K562 (cell line): Measurements from ENCODE around the gene NPR3. TPM values are rescaled to one million over a fixed set of nuclear protein-coding genes. Genes with fewer than 3 reads are reported as not detected.

Experiments used
- ATAC-seq: fragments of 200-7000 bp; cut with Tn5 transposase; 3 replicates; pipeline ENCODE4 v1.9.1; 2020; ENCODE audit warnings: moderate library complexity
- BruUV-seq: library from RNA; stranded (reverse); fragments of 400-500 nt; replicated peaks from 2 replicates; lab custom pipeline; 2021; lab: Mats Ljungman, UMichigan
- CTCF ChIA-PET: fragments of 300-600 bp; formaldehyde crosslinking; extraction: SDS; loops from one replicate; lab custom pipeline; 2021; ENCODE audit warnings: low intra/inter-chr PET ratio; lab: Yijun Ruan, JAX
- POLR2A ChIA-PET: fragments of 300-600, 350-650 bp; sonication (Branson Sonifier 250); formaldehyde crosslinking; extraction: SDS; loops from one replicate; lab custom pipeline; 2021; ENCODE audit warnings: antibody characterized with exemption, inconsistent platforms; lab: Yijun Ruan, JAX
- DNase-seq, 4 experiments: peaks; one replicate each; pipeline versions ENCODE4 v3.0.0 to v3.0.0-alpha.2; 2011 to 2018; ENCODE audit warnings: low spot score in 3 of 4, mixed read lengths in 3 of 4; ENCODE audit errors: extremely low read depth in 1 of 4
- FAIRE-seq: peaks from 2 replicates; lab custom pipeline; 2011; peaks lifted over from hg19 to GRCh38; lab: Jason Lieb, UNC
- H2AFZ ChIP-seq: 2 replicates; pipeline ENCODE4 v1.6.0; 2011; ENCODE audit warnings: low read depth, low read length, control low read depth, inconsistent platforms
- H3K27ac ChIP-seq: fragments of 200-600 bp; 3 replicates; pipeline ENCODE4 v1.8.0; 2011; ENCODE audit warnings: low read depth, mild to moderate bottlenecking, control low read depth, inconsistent platforms, low read length, moderate library complexity, mixed read lengths; ENCODE audit errors: extremely low read depth
- H3K27me3 ChIP-seq, 2 experiments: fragments of 300-600 bp in 1 of 2; 2 replicates in 1 of 2; 3 replicates in 1 of 2; pipeline versions ENCODE4 v1.6.0 to v1.8.0; 2011; ENCODE audit warnings: inconsistent platforms in 2 of 2, low read length in 2 of 2, mild to moderate bottlenecking in 1 of 2, mixed read lengths in 1 of 2, moderate library complexity in 1 of 2; ENCODE audit not compliant: control insufficient read depth in 2 of 2, insufficient read depth in 2 of 2
- H3K36me3 ChIP-seq: fragments of 300-600 bp; 3 replicates; pipeline ENCODE4 v1.8.0; 2011; ENCODE audit warnings: mild to moderate bottlenecking, low read length, inconsistent platforms; ENCODE audit not compliant: control insufficient read depth, insufficient read depth
- H3K4me1 ChIP-seq, 2 experiments: fragments of 200-600 bp in 1 of 2; replicated peaks in 1 of 2; 2 replicates in 1 of 2; 3 replicates in 1 of 2; pipeline versions ENCODE4 v1.5.1 to v1.8.0; 2011; ENCODE audit warnings: inconsistent platforms in 2 of 2, low read length in 2 of 2, mild to moderate bottlenecking in 1 of 2, mixed read lengths in 1 of 2, moderate library complexity in 1 of 2; ENCODE audit not compliant: control insufficient read depth in 2 of 2, insufficient read depth in 2 of 2
- H3K4me2 ChIP-seq: 2 replicates; pipeline ENCODE4 v1.6.1; 2011; ENCODE audit warnings: low read length, control low read depth, inconsistent platforms, mixed read lengths; ENCODE audit not compliant: insufficient read depth
- H3K4me3 ChIP-seq: fragments of 200-600 bp; sonication (generic), shearing (Covaris generic); 2 replicates; pipeline ENCODE4 v1.5.1; 2016; ENCODE audit warnings: control low read depth, inconsistent platforms
- H3K79me2 ChIP-seq: fragments of 200-600 bp; 3 replicates; pipeline ENCODE4 v1.8.0; 2011; ENCODE audit warnings: low read length, inconsistent platforms; ENCODE audit not compliant: control insufficient read depth, insufficient read depth
- H3K9ac ChIP-seq, 2 experiments: 2 replicates each; pipeline versions ENCODE4 v1.6.0 to v1.6.1; 2011; ENCODE audit warnings: low read depth in 2 of 2, low read length in 2 of 2, control low read depth in 1 of 2, inconsistent platforms in 1 of 2, mild to moderate bottlenecking in 1 of 2, mixed read lengths in 1 of 2; ENCODE audit not compliant: insufficient read depth in 1 of 2
- H3K9me1 ChIP-seq: one replicate; pipeline ENCODE4 v1.6.0; 2011; ENCODE audit warnings: inconsistent platforms, mild to moderate bottlenecking, low read length, moderate library complexity; ENCODE audit not compliant: control insufficient read depth, insufficient read depth
- H3K9me3 ChIP-seq: replicated peaks from 2 replicates; pipeline ENCODE4 v1.5.1; 2011; ENCODE audit warnings: low read depth, low read length, inconsistent platforms; ENCODE audit not compliant: control insufficient read depth, insufficient read depth
- H4K20me1 ChIP-seq: replicated peaks from 2 replicates; pipeline ENCODE4 v1.6.1; 2011; ENCODE audit warnings: low read length, inconsistent platforms, mixed read lengths; ENCODE audit not compliant: control insufficient read depth, insufficient read depth
- DIDO1 ChIP-seq: fragments of 450-650 bp; IDR thresholded peaks from 2 replicates; pipeline ENCODE4 v1.6.1; 2016; ENCODE audit warnings: low read depth, missing biosample characterization, missing genetic modification characterization
- IRF2 ChIP-seq: sonication (generic); formaldehyde crosslinking; IDR thresholded peaks from 2 replicates; pipeline ENCODE4 v1.8.1; 2022; ENCODE audit warnings: mild to moderate bottlenecking, missing genetic modification reagents
- MCM5 ChIP-seq: fragments of 450-650 bp; IDR thresholded peaks from 2 replicates; pipeline ENCODE4 v1.6.1; 2016; ENCODE audit warnings: low read depth
- NFYB ChIP-seq: IDR thresholded peaks from 2 replicates; pipeline ENCODE4 v1.6.1; 2011; ENCODE audit warnings: mild to moderate bottlenecking, moderate library complexity; ENCODE audit not compliant: insufficient read length; ENCODE audit errors: extremely low read depth
- PHF20 ChIP-seq: fragments of 450-650 bp; IDR thresholded peaks from 2 replicates; pipeline ENCODE4 v1.6.1; 2018; ENCODE audit not compliant: partially characterized antibody
- PTBP1 ChIP-seq: fragments of 200-400 bp; formaldehyde crosslinking; IDR thresholded peaks from 2 replicates; pipeline ENCODE4 v1.6.1; 2017; ENCODE audit warnings: low read depth, low read length
- U2AF2 ChIP-seq: fragments of 200-400 bp; formaldehyde crosslinking; optimal IDR thresholded peaks from 2 replicates; pipeline ENCODE3; 2017; ENCODE audit warnings: low read depth, mild to moderate bottlenecking, low read length
- ZC3H8 ChIP-seq: fragments of 450-650 bp; IDR thresholded peaks from 2 replicates; pipeline ENCODE4 v1.6.1; 2017
- ZNF280B ChIP-seq: fragments of 250-450 bp; sonication (Bioruptor Pico); IDR thresholded peaks from 2 replicates; pipeline ENCODE4 v1.5.1; 2021; ENCODE audit warnings: mild to moderate bottlenecking
- ZNF561 ChIP-seq: fragments of 450-650 bp; formaldehyde crosslinking; conservative IDR thresholded peaks from 2 replicates; pipeline ENCODE4 v1.4.0; 2020; ENCODE audit warnings: mild to moderate bottlenecking, moderate library complexity
- WGBS: fragments of 100-300 bp; shearing (Covaris generic); methylation state at CpG from one replicate; pipeline ENCODE4 v1.1.6; 2016; ENCODE audit warnings: low coverage, mixed read lengths; ENCODE audit not compliant: insufficient coverage; ENCODE audit errors: missing lambda C conversion rate; 5-methylcytosine and 5-hydroxymethylcytosine counted together
- in situ Hi-C: fragments of 300-500 bp; cut with MboI; formaldehyde crosslinking; loops from 4 replicates; pipeline ENCODE4 v1.15.0; 2018; ENCODE audit warnings: inconsistent platforms, mixed read lengths
- intact Hi-C: fragments of 100-400 bp; cut with micrococcal nuclease; formaldehyde crosslinking; loops from 2 replicates; pipeline ENCODE4 v1.14.2; 2022
- polyA plus RNA-seq, 8 experiments: library from polyadenylated mRNA; depleted of rRNA in 4 of 8; stranded (reverse) in 5 of 8; unstranded in 3 of 8; fragments of >200 nt; fragmentation: Nextera tagmentation in 2 of 8; fragmentation: Illumina TruSeq in 1 of 8; extraction: Ambion mirVana in 2 of 8; extraction: Trizol in 1 of 8; gene quantifications; 2 replicates each; pipeline versions ENCODE4 v1.2.1 to v1.2.3, GENCODE V29; 2011 to 2014; ENCODE audit warnings: inconsistent platforms in 1 of 8, missing spikeins in 1 of 8
- total RNA-seq, 7 experiments: library from RNA; depleted of rRNA in 6 of 7; stranded (reverse); fragments of >200 nt in 6 of 7; fragmentation: Illumina TruSeq in 2 of 7; extraction: Trizol in 2 of 7; gene quantifications; 2 replicates each; pipeline versions ENCODE4 v1.2.1 to v1.2.3, GENCODE V29; 2011 to 2021; ENCODE audit warnings: low replicate concordance in 1 of 7
- TF ChIP-seq, protein P1 (sequence below): fragments of 450-650 bp; conservative IDR thresholded peaks from 2 replicates; pipeline ENCODE4 v1.6.1; 2016; ENCODE audit warnings: missing genetic modification characterization, low read depth, mild to moderate bottlenecking, missing compliant biosample characterization, moderate library complexity

Gene NPR3
- total and polyA plus RNA-seq, 9 of the 15 experiments (the other 6 are each of a cell fraction or from before 2014, with no cell fraction given): 0.01 to 0.11 (median 0.04) TPM; not detected in 2

GRCh38 chr5:32752411-32752810 lies 41.3 kb downstream of the NPR3 start:
- in situ Hi-C loops: no loop called here
- intact Hi-C loops: no loop called here
- H3K27ac ChIP-seq: no peak overlapping the region
- BruUV-seq: no TSS peak
- FAIRE-seq: peak; percentile 26
- 2% methylated on average over 4 of the region's 4 CpGs for WGBS
- H3K9me3 ChIP-seq: no peaks in the 10 kb centered on the region
- no peaks in the 10 kb centered on the region for H3K9me1 ChIP-seq
- H4K20me1 ChIP-seq: no peaks in the 10 kb centered on the region
- TF ChIP-seq ZNF280B (CRISPR knock-in tag) (no peak), IRF2 (CRISPR knock-in tag) (no peak), U2AF2 (no peak), ZC3H8 (no peak), NFYB (no peak), DIDO1 (no peak), PHF20 (no peak), PTBP1 (no peak), MCM5 (no peak), ZNF561 (CRISPR knock-in tag) (no peak)
- TF ChIP-seq, protein P1, sequence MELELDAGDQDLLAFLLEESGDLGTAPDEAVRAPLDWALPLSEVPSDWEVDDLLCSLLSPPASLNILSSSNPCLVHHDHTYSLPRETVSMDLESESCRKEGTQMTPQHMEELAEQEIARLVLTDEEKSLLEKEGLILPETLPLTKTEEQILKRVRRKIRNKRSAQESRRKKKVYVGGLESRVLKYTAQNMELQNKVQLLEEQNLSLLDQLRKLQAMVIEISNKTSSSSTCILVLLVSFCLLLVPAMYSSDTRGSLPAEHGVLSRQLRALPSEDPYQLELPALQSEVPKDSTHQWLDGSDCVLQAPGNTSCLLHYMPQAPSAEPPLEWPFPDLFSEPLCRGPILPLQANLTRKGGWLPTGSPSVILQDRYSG (tag): no peak
- TF ChIP-seq, all 486 proteins: peak for 0
- no peaks in the 10 kb centered on the region for H3K4me1 ChIP-seq
- DNase-seq: no peak
- no peaks in the 10 kb centered on the region for H3K36me3 ChIP-seq
- ChIA-PET CTCF (no interaction called here), POLR2A (interaction anchor here (1.4 kb wide), 1 partner anchor 12 kb away, joined by 3 read pairs; no protein-coding TSS in a partner anchor)
- ATAC-seq: no peak
- no peak overlapping the region for H3K4me2 ChIP-seq
- H3K4me3 ChIP-seq: no peak overlapping the region
- H3K27me3 ChIP-seq: no peaks in the 10 kb centered on the region
- no peak overlapping the region for H3K9ac ChIP-seq
- no peaks in the 10 kb centered on the region for H3K79me2 ChIP-seq
- H2AFZ ChIP-seq: no peak overlapping the region
